NCI-H2107 treated with DMSO at 0.1 percent for 48 hours (cell line): ENCODE data around the gene TMEM191C.
"Not testable (repeated sequence)": the region's sequence is repeated elsewhere in the genome, so short reads cannot be mapped to it uniquely, and the experiment has no call there.

Experiments used
- DNase-seq: peaks from one replicate; lab custom pipeline; 2025; ENCODE audit not compliant: unreplicated experiment; lab: John Stamatoyannopoulos, UW

Gene TMEM191C

DNA sequence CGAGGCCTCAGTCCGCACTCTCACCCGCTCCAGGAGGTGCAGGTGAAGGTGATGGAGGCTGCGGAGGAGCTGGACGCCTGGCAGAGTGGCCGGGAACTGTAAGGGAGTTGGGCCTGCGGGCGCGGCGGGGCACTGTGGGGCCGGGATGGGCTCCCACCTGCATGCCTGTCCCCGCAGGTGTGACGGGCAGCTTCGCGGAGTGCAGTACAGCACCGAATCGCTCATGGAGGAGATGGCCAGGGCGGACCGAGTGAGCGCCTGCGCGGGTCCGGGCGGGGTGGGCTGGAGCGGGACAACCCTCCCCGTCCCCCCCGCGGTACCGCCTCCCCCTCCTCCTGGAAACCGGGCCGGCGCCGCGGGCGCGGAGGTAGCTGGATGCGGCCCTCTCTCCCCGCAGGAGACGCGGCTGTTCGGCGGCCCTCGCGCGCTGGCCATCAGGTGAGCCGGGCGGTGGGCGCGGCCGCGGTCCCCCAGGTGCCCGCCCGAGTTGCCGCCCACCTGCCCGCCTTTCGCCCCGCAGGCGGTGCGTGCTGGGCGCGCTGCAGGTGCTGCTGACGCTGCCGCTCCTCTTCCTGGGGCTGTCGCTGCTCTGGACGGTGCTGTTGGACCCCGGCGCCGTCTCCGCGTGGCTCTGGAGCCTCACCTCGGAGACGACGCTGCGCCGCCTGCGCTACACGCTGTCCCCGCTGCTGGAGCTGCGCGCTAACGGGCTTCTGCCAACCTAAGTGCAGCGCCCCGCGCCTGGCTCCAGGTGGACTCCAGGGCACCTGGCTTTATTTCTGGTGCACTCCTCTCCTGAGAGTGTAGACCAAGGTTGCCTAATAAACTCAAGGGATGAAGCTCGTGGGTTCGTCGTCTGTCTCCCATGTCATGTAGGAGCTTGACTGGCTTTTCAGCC lies 2.2 kb downstream of the TMEM191C start:
- DNase-seq: not testable (repeated sequence)

DNA sequence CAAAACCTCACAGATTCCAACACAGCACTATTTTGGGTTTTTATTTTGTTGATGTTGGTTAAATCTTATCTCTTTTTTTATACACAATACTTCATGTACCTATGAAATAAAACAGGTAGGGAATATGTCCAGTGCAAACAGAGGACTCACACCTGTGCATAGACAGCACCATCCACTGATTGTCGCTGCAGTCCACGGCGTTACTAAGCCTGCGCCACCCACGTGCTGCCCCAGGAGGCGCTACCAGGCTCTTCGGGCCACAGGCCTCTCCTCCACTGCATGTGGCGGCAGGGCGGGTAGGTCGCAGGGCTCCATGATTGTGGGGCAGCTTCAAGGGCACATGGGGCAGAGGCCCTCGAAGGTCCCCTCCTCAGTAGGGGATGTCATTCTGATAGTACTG lies 5.8 kb downstream of the TMEM191C start:
- not testable (repeated sequence) for DNase-seq

DNA sequence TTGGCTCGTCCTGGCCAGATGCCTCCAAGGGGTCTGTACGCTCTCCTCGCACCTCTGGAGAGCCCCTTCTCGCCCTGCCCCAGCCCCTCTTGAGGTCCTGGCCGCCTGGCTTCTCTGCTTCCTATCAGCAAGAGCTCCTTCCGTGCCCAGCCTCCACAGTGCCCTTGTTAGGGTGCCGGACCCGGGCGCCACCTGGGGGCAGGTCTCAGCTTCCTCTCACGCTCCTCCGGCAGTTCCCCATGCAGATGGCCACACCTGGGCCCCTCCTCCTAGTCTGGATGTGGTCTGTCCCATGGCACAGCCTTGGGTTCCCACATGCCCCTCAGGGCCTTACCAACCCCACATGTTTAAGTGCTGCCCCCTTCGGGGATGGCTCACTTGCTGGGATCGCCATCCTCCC lies 6.5 kb downstream of the TMEM191C start:
- DNase-seq: not testable (repeated sequence)

DNA sequence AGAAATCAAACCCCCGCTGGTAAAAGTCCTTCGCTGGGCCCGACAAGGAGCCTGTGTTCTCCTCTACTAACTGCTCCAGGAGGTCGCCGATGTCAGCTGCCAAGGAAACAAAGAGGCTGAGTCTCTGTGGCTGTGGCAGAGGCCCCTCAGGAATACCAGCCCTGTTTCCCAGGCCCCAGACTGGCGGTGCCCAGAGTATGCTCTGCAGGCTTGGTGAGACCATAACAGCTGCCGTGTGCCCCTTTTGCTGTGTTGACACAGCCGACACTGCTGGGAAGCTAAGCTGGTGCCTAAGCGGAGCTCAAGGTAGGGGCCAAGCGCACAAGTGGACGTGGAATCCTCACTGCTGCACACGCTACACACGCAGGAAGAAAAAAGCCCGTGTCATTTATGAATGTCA lies 16.9 kb downstream of the TMEM191C start:
- not testable (repeated sequence) for DNase-seq

DNA sequence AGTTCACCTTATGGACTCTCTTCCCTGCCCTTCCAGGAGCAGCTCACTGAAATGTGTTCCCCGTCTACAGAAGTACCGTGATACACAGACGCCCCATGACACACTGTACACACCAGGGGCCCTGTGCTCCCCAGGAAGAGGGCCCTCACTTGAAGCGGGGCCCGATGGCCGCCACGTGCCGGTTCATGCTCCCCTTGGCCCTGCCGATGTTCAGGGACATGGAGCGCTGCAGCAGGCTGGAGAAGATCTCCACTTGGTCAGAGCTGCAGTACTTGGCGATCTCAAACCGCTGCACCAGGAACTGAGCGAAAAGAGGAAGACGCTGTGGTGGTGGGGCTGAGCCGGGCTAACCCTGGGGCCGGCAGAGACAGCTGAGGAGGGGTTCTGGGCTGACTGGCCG lies 20.5 kb downstream of the TMEM191C start:
- not testable (repeated sequence) for DNase-seq

DNA sequence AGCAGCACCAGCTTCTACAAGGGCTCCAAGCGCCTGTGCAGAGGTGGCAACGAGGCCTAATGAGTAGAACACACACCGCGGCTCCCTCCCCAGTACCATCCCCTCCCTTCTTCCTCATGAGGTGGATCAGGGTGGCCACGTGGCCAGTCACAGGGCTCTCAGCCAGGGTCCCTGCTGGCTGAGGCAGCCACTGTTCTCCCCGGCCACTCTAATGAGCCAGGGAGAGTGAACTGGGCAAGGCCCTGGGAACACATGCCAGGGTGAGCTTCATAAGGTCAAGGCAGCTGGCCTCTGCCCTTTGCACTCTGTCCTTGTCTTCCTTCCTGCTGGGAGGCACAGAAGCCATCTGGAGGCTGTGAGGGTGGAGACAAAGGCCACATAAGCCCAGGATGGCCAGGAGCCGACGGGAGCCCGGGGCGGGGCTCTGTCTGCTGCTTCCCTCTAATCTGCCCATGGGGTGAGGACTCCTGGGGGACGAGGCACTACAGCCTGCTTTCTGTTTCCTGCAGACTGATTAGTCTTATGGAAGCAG lies 22.0 kb downstream of the TMEM191C start:
- not testable (repeated sequence) for DNase-seq

DNA sequence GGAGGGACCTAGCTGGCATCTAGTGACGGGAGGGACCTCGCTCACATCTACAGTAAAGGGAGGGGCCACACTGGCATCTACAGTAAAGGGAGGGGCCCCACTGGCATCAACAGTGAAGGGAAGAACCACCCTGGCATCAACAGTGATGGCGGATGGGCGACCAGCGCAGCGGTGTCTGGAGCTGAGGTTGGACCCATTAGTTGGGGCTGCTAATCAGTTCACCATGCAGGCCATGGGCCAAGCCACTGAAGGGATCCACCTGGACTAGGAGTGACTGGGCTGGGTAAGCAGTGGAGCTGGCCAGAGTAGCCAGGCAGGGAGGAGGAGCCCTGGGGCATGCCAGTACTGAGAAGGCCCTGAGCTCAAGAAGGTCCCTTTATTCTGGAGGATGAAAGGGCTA lies 23.4 kb downstream of the TMEM191C start:
- not testable (repeated sequence) for DNase-seq

DNA sequence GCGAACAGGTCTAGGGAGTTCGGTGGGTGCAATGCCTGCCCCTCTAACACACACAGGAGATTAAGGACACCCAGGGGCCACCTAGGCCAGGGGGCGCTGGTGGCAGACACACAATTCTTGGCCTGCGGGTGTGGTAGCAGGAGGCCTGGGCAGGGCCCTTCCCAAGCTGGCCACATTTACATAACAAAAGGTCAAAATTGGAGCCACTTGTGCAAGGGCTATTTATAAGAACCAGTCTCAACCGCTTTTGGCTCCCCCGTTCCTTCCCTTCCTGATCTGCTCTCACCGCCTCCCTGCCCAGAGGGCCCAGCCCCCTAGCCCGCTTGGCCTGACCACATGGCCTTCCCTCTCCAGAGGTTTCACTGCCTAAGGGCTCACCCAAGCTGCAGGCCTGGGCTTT lies 25.1 kb downstream of the TMEM191C start:
- DNase-seq: not testable (repeated sequence)

DNA sequence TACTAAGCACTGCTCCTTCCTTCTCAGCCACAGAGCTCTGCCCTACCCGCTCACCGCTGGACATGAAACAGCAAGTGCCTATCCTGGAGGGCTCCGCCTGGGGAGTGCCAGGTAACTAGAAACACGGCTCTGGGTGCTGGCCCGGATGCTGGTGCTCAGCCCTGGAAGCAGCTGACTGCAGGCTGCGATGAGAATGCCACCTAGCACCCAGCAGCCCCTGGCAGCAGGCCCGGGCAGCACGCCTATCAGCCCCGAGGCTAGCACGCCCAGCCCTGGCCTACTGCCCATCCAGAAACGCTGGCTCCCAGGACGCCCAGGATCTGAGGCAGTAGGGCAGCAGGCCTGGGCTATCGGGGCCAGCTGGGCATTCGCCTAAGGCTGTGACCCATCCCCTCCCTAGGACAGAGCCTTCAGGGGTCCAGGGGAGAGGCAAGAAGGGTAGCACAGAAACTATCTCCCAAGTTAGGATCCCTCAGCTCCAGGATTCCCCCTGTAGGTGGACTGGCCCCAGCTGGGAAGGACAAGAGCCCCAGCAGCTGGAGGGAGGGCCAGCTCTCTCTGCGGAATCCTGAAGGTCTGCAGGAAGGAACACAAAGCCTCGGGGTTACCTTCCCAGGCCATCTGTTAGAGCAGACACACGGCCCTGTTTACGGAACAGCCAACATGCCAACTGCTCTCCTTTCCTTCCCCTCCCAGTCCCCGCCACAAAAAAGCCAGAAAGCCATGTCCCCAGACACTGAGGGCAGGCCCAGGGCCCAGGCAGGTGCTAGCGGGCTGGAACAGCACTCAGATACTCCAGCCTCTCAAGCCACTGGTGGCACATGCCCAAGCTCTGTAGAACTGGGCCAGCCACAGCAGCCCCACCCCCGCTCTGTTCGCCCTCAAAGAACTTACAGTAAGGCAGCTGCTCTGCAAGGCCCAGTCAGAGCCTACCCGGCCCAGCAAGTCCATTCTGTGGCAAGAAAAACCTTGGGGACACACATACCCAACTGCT lies 26.9 kb downstream of the TMEM191C start:
- not testable (repeated sequence) for DNase-seq

DNA sequence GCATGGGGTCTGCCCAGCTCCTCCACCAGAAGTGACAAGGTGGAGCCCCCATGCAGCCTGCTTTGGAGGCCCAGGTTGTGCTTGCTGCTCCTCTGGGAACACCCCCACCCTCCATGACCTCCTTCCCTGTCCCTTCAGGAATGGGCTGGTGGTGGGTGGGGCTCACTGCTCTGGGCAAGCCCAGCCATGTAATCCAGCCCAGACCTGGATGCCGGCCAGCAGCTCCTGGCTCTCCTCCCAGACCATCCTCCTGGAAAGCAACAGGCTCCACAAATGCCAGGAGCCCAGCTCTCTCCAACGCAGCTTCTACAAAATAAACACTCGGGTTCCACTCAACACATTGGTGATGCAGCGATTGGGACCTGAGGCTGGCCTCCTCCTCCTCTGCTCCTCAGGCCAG lies 30.8 kb downstream of the TMEM191C start:
- not testable (repeated sequence) for DNase-seq

DNA sequence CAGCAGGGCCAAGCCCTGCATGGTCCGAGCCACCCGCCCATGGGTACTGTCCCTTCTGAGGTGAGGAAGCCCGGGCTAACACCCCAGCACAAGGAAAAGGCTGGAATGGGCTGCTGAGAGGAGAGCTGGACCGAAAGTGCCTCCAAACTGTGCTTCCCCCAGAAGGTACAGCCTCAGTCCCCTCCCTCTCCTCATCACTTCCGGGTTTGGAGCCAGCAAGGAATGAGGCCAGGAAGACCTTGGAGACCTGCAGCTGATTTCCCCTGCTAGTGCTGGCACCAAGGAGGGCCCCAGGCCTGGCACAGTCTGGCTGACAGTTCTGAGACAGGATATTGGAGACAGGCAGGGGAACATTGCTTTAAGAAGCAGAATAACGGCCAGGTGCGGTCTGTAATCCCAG lies 31.3 kb downstream of the TMEM191C start:
- DNase-seq: not testable (repeated sequence)

DNA sequence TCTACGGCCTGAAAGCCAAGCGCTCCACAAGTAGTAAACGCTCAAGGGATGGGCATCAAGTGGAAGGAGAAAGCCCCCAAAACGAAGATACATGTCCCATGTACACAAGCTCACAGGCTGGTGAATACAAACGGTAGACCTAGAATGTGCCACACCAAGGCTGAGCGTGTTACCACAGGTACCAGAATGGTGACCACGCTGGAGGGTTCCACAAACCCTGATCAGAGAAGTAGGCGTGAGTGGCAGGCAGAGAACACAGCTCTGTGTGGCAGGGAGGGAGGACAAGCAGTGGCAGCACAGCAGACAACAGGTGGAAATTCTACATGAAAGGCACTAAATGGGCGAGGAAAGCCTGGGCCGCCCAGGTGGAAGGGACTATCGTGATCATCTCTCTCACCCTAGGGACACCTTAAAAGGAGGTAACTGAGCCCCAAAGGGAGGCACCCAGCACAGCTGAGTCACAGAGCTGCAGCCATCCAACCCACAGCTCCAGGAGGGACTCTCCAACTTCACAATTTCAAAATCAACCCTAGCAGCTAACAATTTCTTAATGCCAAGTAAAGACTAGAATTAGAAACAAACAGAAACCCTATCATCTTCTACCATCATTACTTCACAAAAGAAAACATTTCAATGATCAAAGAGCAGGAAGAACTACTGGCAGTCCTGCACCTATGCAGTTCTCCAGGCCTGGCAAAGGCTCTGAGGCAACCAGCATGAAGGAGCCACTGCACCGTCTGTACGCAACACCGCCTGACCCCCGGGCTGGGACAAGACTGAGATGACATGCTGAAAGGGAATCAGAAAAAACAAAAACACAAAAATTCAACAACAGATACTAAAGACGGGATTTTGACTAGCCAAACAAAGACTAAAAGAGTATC lies 32.7 kb downstream of the TMEM191C start:
- not testable (repeated sequence) for DNase-seq

DNA sequence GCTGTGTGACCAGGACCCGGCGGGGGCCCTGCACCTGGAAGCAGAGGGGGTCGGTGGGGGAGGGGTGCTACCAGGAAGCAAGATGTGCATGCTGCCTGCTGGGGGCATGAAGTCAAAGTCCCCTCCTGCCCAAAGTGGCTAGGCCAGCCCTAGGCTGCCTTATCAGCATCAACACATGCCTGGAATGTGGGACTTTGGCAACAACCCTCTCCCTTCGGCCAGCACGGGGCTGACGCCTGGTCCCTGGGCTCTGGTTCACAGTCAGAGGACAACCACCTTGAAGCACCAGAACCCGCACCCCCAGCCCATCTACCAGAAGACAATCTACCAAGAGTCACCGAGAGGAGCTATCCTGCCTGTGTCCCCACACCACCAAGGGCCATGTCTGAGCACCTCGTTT lies 43.2 kb downstream of the TMEM191C start:
- not testable (repeated sequence) for DNase-seq

DNA sequence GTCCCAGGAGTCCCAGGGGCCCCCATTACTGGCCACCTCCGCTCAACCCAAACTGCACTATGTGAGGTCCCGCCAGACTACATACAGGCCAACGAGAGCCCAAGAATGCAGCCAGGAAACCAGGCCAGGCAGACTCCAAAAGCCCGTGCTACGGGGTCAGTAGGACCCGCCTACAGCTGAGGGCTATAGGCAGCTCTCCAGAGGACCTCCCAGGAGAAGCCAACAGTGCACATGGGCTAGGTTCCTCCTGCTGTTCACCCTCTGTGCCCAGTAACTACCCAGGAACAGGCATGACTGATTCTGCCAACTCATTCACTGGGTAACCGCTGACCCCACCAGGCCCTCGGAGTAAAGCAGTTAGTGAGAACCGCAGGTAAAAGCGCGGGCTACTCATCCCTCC lies 44.8 kb downstream of the TMEM191C start:
- DNase-seq: not testable (repeated sequence)

DNA sequence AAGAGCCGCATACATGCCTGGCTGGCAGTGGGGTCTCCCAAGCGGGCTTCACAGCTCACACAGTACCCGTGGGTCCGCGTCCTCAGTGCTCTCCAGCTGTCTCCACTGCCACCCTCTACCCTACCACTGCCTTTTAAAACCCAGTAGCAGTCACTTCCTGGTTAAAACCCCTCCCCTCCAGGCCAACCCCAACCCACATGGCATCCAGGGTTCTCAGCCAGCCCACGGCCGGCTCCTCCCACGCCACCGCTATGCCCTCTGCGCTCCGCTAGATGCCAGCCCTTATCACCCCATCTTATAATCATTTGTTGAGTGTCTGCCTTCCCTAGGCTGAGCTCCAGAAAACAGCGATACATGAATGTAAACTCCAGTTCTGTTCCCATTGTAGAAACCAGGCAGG lies 46.9 kb downstream of the TMEM191C start:
- DNase-seq: not testable (repeated sequence)

DNA sequence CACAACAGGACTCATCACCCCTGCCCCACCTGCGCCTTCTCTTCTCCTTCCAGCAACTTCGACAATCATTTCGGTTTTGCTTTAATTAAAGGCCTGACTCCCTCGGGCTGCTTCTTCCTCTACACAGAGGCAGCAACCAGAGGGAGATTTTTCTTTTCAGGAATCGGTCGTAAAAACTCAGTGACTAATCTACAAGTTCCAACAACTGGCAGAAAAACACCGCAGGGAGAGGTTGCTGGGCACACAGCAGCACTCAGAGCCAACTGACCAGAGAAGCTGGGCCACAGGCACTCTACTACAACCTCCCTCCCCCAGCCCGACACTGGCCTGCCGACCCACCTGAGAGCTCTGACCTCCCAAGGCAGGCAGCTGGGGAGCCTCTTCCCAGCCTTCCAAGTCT lies 48.0 kb downstream of the TMEM191C start:
- DNase-seq: not testable (repeated sequence)

DNA sequence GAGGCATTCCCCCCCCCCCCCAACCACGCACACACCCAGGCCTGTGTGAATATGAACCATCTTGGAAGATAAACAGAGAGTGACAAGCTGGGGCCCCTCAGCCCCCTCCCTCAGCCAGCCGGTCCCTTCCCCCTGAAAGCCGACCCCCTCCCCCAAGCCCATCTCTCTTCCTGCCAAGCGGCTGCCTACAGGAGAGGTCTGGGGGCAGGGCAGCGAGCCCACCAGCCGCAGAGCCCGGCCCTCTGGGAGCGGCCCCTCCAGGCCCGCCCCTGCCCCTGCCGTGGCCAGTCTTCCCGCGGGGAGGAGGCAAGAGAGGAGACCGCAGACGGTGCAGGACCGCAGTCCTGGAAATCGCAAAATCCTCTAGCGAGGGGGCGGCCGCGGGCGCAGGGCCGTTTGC lies 49.3 kb downstream of the TMEM191C start:
- not testable (repeated sequence) for DNase-seq

DNA sequence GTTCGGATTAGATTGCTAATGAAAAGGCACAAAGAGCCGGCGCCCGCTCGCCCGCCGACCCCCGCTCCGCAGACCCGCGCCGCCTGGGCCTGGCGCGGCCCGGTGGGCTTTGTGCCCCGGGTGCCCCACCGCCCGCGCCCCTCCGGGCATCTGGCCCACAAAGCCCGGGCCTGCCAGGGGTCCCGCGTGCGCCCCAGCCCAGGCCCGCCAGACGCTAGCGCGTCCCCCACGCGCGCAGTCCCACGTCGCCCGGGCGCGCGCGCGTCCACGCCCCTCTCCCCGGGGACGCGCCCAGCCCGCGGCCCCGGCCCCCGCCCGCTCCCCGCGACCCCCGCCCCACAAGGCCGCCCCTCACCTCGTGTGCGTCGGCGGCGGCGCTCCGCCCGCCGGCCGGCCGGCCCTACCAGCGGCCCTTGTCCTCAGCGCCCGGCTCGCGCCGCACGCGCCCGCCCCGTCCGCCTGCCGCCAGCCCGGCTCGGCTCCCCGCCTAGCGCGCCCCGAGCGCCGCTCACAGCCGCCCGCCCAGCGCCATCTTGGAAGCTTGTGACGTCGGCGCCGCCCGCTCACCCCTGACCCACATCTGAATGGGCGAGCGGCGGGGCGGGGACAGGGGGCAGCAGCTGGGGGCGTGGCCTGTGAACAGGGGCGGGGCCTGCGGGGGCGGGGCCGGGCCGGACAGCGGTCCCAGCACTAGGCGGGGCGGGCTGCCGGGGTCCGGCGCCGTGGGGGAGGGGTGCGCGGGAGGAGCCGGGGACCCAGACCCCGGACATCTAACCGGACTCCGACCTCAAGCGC lies 50.0 kb downstream of the TMEM191C start:
- not testable (repeated sequence) for DNase-seq
